SU-DHL-6 (cell line): Measurements from ENCODE around the gene SLC6A11.

Experiments used
- H2AFZ ChIP-seq: fragments of 200-600 bp; sonication (generic); 2 replicates; pipeline ENCODE4 v1.6.1; 2014; ENCODE audit warnings: low read depth, mild to moderate bottlenecking, moderate library complexity, mixed read lengths, antibody characterized with exemption, low read length; ENCODE audit not compliant: severe bottlenecking
- H3F3A ChIP-seq: fragments of 200-600 bp; shearing (Covaris generic); 2 replicates; pipeline ENCODE4 v1.6.0; 2016; ENCODE audit warnings: antibody characterized with exemption, mild to moderate bottlenecking; ENCODE audit not compliant: insufficient read depth
- H3K27ac ChIP-seq: fragments of 200-600 bp; sonication (generic); 2 replicates; pipeline ENCODE4 v1.5.1; 2016; ENCODE audit warnings: low read depth, mild to moderate bottlenecking, low read length, moderate library complexity, mixed read lengths
- H3K27me3 ChIP-seq: fragments of 200-600 bp; sonication (generic), shearing (Covaris generic); 2 replicates; pipeline ENCODE4 v1.6.0; 2014; ENCODE audit warnings: mild to moderate bottlenecking, low read length
- H3K36me3 ChIP-seq: fragments of 200-600 bp; sonication (generic); 2 replicates; pipeline ENCODE4 v1.6.1; 2014; ENCODE audit warnings: mild to moderate bottlenecking, low read length, mixed read lengths
- H3K4me2 ChIP-seq: fragments of 300-600, 200-600 bp; shearing (Covaris generic), sonication (generic); 2 replicates; pipeline ENCODE4 v1.6.0; 2014; ENCODE audit warnings: low read length, low read depth, mild to moderate bottlenecking; ENCODE audit not compliant: poor library complexity, severe bottlenecking
- H3K4me3 ChIP-seq: fragments of 200-600 bp; sonication (generic); 2 replicates; pipeline ENCODE4 v1.5.1; 2014; ENCODE audit warnings: antibody characterized with exemption, low read length, mild to moderate bottlenecking, mixed read lengths; ENCODE audit not compliant: insufficient read depth, poor library complexity, severe bottlenecking
- H3K79me2 ChIP-seq: fragments of 200-600 bp; sonication (generic); 2 replicates; pipeline ENCODE4 v1.6.1; 2014; ENCODE audit warnings: mild to moderate bottlenecking, low read length, moderate library complexity; ENCODE audit not compliant: insufficient read depth
- H3K9ac ChIP-seq: fragments of 200-600 bp; sonication (generic); 2 replicates; pipeline ENCODE4 v1.7.0; 2014; ENCODE audit warnings: mild to moderate bottlenecking, low read length
- H3K9me2 ChIP-seq: fragments of 200-600 bp; sonication (generic); replicated peaks from 2 replicates; pipeline ENCODE4 v1.6.1; 2014; ENCODE audit warnings: low read length; ENCODE audit not compliant: insufficient read depth
- H3K9me3 ChIP-seq: fragments of 200-600 bp; sonication (generic); 2 replicates; pipeline ENCODE4 v1.6.1; 2014; ENCODE audit warnings: low read length, mixed read lengths; ENCODE audit not compliant: insufficient read depth
- H4K20me1 ChIP-seq: fragments of 200-600 bp; sonication (generic); 2 replicates; pipeline ENCODE4 v1.6.1; 2014; ENCODE audit warnings: low read depth, mild to moderate bottlenecking, antibody characterized with exemption, low read length, moderate library complexity, mixed read lengths
- EZH2phosphoT487 ChIP-seq: fragments of 200-600 bp; sonication (generic), shearing (Covaris generic); conservative IDR thresholded peaks from 2 replicates; pipeline ENCODE4 v1.6.1; 2018; ENCODE audit warnings: mild to moderate bottlenecking, antibody characterized with exemption, low read length, moderate library complexity, mixed read lengths
- TF ChIP-seq, protein P1 (sequence below): fragments of 200-600 bp; sonication (generic); IDR thresholded peaks from one replicate; pipeline ENCODE4 v1.5.1; 2017; ENCODE audit warnings: antibody characterized with exemption, mild to moderate bottlenecking, low read length, moderate library complexity; ENCODE audit not compliant: insufficient read depth, poor library complexity, severe bottlenecking

Gene SLC6A11

DNA sequence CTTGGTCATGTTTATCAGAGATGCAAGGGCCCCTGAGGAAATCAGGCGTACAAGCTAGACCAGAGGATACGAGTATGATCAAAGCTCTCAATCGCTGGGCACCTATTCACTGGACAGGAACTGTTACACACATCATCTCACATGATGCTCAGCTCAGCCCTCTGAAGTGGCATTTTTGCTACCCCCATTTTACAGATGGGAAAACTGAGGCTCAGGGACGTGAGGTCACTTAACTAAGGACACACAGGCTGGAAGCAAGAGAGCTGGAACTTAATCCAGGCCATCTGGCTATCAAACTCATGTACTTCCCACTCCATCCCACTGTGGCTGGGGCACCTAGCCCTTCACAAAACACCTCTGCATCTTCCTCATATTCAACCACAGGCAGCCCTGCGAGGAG, 103.6 kb downstream of the SLC6A11 start:
- no peak overlapping the region for H3K27ac ChIP-seq

DNA sequence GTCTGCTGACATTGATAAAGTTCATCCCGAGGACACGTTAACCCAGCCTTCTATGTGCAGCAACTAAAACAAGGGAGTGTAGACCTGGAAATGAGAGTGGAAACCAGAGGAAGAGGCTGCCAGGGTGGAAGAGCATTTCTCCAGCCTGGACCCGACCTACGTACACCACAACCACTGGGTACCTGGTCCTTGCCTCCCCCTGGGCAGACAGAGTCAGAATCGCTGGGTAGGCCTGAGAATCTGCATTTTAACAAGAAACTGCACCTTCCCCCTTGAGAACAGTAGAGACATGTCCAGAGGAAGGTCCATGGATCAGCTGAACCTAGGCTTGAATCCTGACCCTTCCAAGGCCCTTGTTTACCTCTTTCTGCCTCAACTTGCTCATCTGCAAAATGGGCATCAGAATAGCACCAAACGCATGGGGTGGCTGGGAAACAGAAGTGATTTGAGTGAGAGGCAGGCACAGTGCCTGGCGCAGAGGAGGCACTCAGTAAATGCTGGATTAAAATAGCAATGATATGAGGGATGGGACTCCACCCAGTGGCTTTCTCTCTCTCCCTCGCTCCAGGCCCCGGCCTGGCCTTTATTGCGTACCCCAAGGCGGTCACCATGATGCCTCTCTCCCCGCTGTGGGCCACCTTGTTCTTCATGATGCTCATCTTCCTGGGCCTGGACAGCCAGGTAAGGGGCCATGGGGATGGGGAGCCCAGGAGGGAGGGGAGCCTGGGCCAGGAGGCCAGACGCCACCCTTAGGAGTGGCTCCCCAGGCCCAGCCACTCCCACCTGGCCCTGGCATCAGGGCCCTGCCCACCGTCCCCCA, 109.6 kb downstream of the SLC6A11 start:
- Histone ChIP-seq H3K4me2 (no peak overlapping the region), H2AFZ (no peak overlapping the region), H4K20me1 (no peaks in the 10 kb centered on the region), H3K79me2 (no peaks in the 10 kb centered on the region), H3K27ac (no peak overlapping the region), H3K9me2 (no peaks in the 10 kb centered on the region), H3K9me3 (no peaks in the 10 kb centered on the region), H3F3A (no peaks in the 10 kb centered on the region), H3K4me3 (no peak overlapping the region), H3K9ac (no peak overlapping the region), H3K36me3 (no peaks in the 10 kb centered on the region), H3K27me3 (no peaks in the 10 kb centered on the region)
- no peak for TF ChIP-seq EZH2phosphoT487
- TF ChIP-seq, protein P1, sequence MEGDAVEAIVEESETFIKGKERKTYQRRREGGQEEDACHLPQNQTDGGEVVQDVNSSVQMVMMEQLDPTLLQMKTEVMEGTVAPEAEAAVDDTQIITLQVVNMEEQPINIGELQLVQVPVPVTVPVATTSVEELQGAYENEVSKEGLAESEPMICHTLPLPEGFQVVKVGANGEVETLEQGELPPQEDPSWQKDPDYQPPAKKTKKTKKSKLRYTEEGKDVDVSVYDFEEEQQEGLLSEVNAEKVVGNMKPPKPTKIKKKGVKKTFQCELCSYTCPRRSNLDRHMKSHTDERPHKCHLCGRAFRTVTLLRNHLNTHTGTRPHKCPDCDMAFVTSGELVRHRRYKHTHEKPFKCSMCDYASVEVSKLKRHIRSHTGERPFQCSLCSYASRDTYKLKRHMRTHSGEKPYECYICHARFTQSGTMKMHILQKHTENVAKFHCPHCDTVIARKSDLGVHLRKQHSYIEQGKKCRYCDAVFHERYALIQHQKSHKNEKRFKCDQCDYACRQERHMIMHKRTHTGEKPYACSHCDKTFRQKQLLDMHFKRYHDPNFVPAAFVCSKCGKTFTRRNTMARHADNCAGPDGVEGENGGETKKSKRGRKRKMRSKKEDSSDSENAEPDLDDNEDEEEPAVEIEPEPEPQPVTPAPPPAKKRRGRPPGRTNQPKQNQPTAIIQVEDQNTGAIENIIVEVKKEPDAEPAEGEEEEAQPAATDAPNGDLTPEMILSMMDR = no peak

More for the DNA sequence above, 103.6 kb downstream of the SLC6A11 start:
- Histone ChIP-seq H3K79me2 (no peaks in the 10 kb centered on the region), H3K36me3 (no peaks in the 10 kb centered on the region), H3K27me3 (no peaks in the 10 kb centered on the region), H4K20me1 (no peaks in the 10 kb centered on the region), H3K4me3 (no peak overlapping the region), H3K9me3 (no peaks in the 10 kb centered on the region), H3K4me2 (no peak overlapping the region), H3F3A (no peaks in the 10 kb centered on the region), H2AFZ (no peak overlapping the region), H3K9ac (no peak overlapping the region), H3K9me2 (no peaks in the 10 kb centered on the region)
- TF ChIP-seq EZH2phosphoT487 = no peak
- TF ChIP-seq, protein P1 = no peak

DNA sequence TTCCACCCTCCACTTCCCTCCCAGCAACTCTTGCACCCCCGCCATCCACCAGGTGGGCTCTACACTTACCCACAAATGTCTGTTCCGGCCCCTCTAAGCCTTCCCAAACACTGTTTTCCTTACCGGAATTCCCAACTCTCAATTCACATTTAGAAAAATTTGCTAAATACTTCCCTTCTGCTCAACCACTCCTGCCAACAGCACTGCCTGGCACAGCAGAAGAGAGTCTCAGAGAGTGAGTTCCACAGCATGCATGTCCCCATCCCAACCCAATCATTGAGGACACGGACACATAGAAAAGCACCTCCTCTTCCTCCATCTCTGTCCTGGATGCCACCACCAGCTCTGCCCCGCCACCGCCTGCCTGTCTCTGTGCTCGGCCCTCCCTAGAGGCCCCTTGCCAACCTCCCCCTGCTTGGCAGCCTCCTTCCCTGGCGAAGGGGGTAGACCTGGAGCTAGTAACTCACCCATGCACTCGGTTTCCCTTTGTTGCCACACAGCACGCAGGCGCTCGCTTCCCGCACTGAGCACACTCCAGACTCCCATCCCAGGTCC, 110.3 kb downstream of the SLC6A11 start:
- Histone ChIP-seq H3K27ac (no peak overlapping the region), H3K9me3 (no peaks in the 10 kb centered on the region), H4K20me1 (no peaks in the 10 kb centered on the region), H3F3A (no peaks in the 10 kb centered on the region), H3K27me3 (no peaks in the 10 kb centered on the region), H3K79me2 (no peaks in the 10 kb centered on the region), H3K36me3 (no peaks in the 10 kb centered on the region), H3K4me3 (no peak overlapping the region), H3K9me2 (no peaks in the 10 kb centered on the region), H2AFZ (no peak overlapping the region), H3K4me2 (no peak overlapping the region), H3K9ac (no peak overlapping the region)
- no peak for TF ChIP-seq EZH2phosphoT487
- TF ChIP-seq, protein P1 = no peak
